ENCODE measurements around the gene MAP3K14. TPM values are rescaled to one million over a fixed set of nuclear protein-coding genes. Genes with fewer than 3 reads are reported as not detected.

MAP3K14 gene
- total RNA-seq, 1 donor from 2014 or later: 0.34 TPM

DNA sequence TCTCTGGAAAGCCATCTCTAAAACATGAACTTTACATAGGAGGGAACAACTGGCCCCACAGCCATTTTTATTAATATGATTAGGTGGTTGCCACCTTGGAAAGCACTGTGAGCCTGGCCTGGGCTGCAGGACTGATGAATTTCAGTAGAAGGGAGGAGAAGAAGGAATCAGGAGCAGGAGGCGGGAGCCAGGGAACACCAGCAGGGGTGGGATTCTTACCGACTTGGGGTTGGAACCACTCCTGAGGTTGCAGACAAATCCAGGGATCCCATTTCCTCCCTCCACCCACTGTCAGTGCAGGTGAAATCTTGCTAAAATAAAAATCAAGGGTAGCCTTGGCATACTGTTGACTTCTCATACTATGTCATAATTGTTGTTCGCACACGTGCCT, 16.9 kb upstream of the MAP3K14 start:
- Histone ChIP-seq H3K9me3 (ENCODE audit: low read depth) (no peaks in the 10 kb centered on the region), H3K27ac (no peak overlapping the region), H3K4me3 (no peak overlapping the region), H4K20me1 (ENCODE audit: low read depth) (no peaks in the 10 kb centered on the region), H3K27me3 (no peaks in the 10 kb centered on the region), H3K79me2 (ENCODE audit: low read depth) (no peaks in the 10 kb centered on the region), H3K9ac (no peak overlapping the region), H3K4me2 (no peak overlapping the region), H3F3A (ENCODE audit: low read depth) (peaks cover 8% of the 10 kb centered on the region), H3K36me3 (no peaks in the 10 kb centered on the region), H2AFZ (replicated peaks) (no peak overlapping the region), H3K4me1 (no peaks in the 10 kb centered on the region)
- Mint-ChIP-seq H3K9me3 (no peaks in the 10 kb centered on the region), H3K27me3 (ENCODE audit: insufficient read depth, low read depth) (peaks cover 7% of the 10 kb centered on the region), H3K36me3 (no peaks in the 10 kb centered on the region), H3K27ac (no peak overlapping the region), H3K4me3 (no peak overlapping the region), H3K4me1 (no peaks in the 10 kb centered on the region)
- no peak for DNase-seq (ENCODE audit: low spot score)
- TF ChIP-seq EZH2phosphoT487 (IDR thresholded peaks at IDR 0.05) (no peak), EZH2 (IDR thresholded peaks at IDR 0.05) (no peak)
- TF ChIP-seq, protein P1, sequence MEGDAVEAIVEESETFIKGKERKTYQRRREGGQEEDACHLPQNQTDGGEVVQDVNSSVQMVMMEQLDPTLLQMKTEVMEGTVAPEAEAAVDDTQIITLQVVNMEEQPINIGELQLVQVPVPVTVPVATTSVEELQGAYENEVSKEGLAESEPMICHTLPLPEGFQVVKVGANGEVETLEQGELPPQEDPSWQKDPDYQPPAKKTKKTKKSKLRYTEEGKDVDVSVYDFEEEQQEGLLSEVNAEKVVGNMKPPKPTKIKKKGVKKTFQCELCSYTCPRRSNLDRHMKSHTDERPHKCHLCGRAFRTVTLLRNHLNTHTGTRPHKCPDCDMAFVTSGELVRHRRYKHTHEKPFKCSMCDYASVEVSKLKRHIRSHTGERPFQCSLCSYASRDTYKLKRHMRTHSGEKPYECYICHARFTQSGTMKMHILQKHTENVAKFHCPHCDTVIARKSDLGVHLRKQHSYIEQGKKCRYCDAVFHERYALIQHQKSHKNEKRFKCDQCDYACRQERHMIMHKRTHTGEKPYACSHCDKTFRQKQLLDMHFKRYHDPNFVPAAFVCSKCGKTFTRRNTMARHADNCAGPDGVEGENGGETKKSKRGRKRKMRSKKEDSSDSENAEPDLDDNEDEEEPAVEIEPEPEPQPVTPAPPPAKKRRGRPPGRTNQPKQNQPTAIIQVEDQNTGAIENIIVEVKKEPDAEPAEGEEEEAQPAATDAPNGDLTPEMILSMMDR (IDR thresholded peaks at IDR 0.05): no peak

DNA sequence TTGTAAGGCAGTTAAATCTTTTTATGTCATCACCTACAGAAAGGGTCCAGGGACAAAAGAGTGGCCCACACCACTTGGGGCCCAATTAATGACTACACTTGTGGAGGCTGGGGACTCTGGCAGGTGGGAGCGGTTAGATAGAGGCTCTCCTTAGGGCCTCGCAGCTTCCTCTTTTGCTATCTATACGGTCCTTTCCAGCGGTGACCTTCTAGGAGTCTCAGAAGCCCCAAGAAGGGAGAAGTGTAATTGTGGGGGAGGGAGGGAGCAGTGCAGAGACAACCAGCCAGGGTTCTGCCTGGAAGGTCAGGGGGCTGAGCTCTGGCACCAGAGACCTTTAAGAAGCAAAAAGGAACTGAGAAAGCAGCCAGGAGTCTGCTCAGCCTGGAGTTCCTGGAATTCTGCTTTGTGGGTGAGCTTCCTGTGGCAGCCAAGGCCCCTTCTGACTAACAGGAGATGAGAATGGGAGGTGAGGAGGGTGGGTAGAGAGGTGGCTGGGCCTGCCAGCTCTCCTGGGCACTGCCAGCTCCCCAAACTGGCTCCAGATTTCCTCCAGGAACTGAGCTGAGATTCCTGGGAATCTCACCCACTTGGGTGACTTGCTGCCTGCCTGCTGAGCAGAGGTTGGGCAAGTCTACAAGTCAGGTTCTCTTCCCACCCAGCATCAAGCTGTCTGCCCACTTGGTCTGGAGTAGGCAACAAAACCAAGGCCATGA, 16.3 kb upstream of the MAP3K14 start:
- Histone ChIP-seq H3K4me2 (no peak overlapping the region), H3K4me1 (no peaks in the 10 kb centered on the region), H4K20me1 (ENCODE audit: low read depth) (no peaks in the 10 kb centered on the region), H2AFZ (replicated peaks) (no peak overlapping the region), H3K27me3 (no peaks in the 10 kb centered on the region), H3K4me3 (no peak overlapping the region), H3K9me3 (ENCODE audit: low read depth) (no peaks in the 10 kb centered on the region), H3K36me3 (no peaks in the 10 kb centered on the region), H3K27ac (no peak overlapping the region), H3K79me2 (ENCODE audit: low read depth) (no peaks in the 10 kb centered on the region), H3F3A (ENCODE audit: low read depth) (peaks cover 8% of the 10 kb centered on the region), H3K9ac (no peak overlapping the region)
- no peaks in the 10 kb centered on the region for H3K9me3 Mint-ChIP-seq
- no peaks in the 10 kb centered on the region for H3K4me1 Mint-ChIP-seq
- DNase-seq (ENCODE audit: low spot score): no peak
- peaks cover 7% of the 10 kb centered on the region for H3K27me3 Mint-ChIP-seq (ENCODE audit: insufficient read depth, low read depth)
- H3K27ac Mint-ChIP-seq: no peak overlapping the region
- TF ChIP-seq EZH2phosphoT487 (IDR thresholded peaks at IDR 0.05): no peak
- TF ChIP-seq, protein P1 (IDR thresholded peaks at IDR 0.05): no peak
- TF ChIP-seq EZH2 (IDR thresholded peaks at IDR 0.05): no peak
- H3K36me3 Mint-ChIP-seq: no peaks in the 10 kb centered on the region
- H3K4me3 Mint-ChIP-seq: no peak overlapping the region

DNA sequence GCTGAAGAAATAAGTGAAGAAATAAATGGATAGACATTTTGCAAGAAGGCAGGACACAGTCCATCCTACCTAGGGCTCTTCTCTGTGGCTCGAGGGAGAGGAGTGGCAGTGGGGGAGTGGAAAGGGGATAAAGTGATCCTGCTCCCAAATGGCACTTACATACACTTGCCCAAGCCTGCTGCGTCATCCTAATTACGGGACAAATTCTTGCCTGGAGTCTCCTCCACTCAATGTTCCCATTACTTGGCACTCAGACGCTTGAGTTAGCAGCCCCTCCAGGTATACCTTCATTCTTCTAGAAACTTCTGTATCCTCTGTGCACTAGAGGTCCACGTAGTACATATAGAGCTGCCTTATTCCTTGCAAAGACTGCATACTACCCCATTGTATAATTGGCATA, 15.7 kb upstream of the MAP3K14 start:
- H3K9me3 Mint-ChIP-seq: no peaks in the 10 kb centered on the region
- no peak overlapping the region for H3K27ac ChIP-seq
- H3K4me3 Mint-ChIP-seq: no peak overlapping the region
- DNase-seq (ENCODE audit: low spot score): no peak
- peaks cover 2% of the 10 kb centered on the region for H3K4me1 ChIP-seq
- H3K27ac Mint-ChIP-seq: no peak overlapping the region
- no peak overlapping the region for H3K4me3 ChIP-seq
- no peak overlapping the region for H3K9ac ChIP-seq
- no peaks in the 10 kb centered on the region for H3K9me3 ChIP-seq (ENCODE audit: low read depth)
- H4K20me1 ChIP-seq (ENCODE audit: low read depth): no peaks in the 10 kb centered on the region
- no peaks in the 10 kb centered on the region for H3K36me3 ChIP-seq
- no peak overlapping the region for H3K4me2 ChIP-seq
- H3K79me2 ChIP-seq (ENCODE audit: low read depth): no peaks in the 10 kb centered on the region
- peaks cover 8% of the 10 kb centered on the region for H3F3A ChIP-seq (ENCODE audit: low read depth)
- no peaks in the 10 kb centered on the region for H3K36me3 Mint-ChIP-seq
- no peaks in the 10 kb centered on the region for H3K4me1 Mint-ChIP-seq
- H3K27me3 ChIP-seq: no peaks in the 10 kb centered on the region
- peaks cover 5% of the 10 kb centered on the region for H3K27me3 Mint-ChIP-seq (ENCODE audit: insufficient read depth, low read depth)
- TF ChIP-seq, protein P1 (IDR thresholded peaks at IDR 0.05): no peak
- TF ChIP-seq EZH2 (IDR thresholded peaks at IDR 0.05) (no peak), EZH2phosphoT487 (IDR thresholded peaks at IDR 0.05) (no peak)
- no peak overlapping the region for H2AFZ ChIP-seq (replicated peaks)

Data from neural progenitor cell (in vitro differentiated cells).